Measurements from ENCODE around the gene REC8. TPM values are rescaled to one million over a fixed set of nuclear protein-coding genes. Genes with fewer than 3 reads are reported as not detected.
A peak's percentile ranks its signal among the peaks of the same experiment; 100 is the strongest.

Gene REC8
- total and polyA plus RNA-seq, 2 of the 13 experiments (the other 11 are each of a cell fraction or from before 2014, with no cell fraction given) = 3.4 to 14.7 TPM

DNA sequence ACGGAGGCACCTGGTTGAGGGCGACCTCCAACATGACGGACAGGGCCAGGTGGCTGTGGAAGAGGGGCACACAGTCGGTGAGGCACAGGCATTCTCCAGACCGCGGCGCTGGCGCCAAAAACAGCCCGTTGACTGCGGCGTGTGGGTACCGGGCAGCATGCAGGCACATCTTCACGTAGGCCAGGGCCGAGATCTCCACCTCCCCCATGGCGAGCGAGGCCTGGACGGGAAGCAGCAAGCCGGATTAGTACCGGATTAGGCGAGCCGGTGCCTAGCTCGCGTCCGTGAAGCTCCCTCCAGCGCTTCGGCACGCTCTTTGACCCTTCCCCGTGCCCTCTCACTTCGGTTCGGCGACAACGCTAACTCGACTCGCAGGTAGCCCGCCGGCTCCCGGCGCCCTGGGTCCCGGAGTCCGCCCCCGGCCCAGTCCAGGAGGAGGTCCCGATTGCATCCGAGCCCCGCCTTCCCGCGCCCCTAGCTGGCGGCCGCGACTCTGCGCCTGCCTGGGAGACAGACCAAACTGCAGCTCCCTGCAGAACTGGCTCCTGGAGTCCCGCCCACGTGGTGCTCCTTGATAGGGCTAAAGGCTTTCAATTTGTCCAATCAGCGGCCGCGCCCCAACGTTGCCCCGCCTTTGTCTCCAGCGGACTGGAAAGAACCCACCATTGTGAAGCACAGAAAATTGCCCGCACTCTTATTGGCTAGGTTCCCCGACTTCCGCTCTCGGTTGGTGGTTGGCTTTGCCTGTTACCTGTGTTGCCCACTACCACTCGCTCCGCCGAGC lies 30.6 kb upstream of the REC8 start, which contains the start of gene EMC9 (continued):
- TF ChIP-seq ZNF263 (CRISPR knock-in tag; IDR thresholded peaks at IDR 0.05) = peak; percentile 9; the same call in 1 of the 2 replicates
- TF ChIP-seq, protein P1, sequence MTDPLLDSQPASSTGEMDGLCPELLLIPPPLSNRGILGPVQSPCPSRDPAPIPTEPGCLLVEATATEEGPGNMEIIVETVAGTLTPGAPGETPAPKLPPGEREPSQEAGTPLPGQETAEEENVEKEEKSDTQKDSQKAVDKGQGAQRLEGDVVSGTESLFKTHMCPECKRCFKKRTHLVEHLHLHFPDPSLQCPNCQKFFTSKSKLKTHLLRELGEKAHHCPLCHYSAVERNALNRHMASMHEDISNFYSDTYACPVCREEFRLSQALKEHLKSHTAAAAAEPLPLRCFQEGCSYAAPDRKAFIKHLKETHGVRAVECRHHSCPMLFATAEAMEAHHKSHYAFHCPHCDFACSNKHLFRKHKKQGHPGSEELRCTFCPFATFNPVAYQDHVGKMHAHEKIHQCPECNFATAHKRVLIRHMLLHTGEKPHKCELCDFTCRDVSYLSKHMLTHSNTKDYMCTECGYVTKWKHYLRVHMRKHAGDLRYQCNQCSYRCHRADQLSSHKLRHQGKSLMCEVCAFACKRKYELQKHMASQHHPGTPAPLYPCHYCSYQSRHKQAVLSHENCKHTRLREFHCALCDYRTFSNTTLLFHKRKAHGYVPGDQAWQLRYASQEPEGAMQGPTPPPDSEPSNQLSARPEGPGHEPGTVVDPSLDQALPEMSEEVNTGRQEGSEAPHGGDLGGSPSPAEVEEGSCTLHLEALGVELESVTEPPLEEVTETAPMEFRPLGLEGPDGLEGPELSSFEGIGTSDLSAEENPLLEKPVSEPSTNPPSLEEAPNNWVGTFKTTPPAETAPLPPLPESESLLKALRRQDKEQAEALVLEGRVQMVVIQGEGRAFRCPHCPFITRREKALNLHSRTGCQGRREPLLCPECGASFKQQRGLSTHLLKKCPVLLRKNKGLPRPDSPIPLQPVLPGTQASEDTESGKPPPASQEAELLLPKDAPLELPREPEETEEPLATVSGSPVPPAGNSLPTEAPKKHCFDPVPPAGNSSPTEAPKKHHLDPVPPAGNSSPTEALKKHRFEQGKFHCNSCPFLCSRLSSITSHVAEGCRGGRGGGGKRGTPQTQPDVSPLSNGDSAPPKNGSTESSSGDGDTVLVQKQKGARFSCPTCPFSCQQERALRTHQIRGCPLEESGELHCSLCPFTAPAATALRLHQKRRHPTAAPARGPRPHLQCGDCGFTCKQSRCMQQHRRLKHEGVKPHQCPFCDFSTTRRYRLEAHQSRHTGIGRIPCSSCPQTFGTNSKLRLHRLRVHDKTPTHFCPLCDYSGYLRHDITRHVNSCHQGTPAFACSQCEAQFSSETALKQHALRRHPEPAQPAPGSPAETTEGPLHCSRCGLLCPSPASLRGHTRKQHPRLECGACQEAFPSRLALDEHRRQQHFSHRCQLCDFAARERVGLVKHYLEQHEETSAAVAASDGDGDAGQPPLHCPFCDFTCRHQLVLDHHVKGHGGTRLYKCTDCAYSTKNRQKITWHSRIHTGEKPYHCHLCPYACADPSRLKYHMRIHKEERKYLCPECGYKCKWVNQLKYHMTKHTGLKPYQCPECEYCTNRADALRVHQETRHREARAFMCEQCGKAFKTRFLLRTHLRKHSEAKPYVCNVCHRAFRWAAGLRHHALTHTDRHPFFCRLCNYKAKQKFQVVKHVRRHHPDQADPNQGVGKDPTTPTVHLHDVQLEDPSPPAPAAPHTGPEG (CRISPR knock-in tag; IDR thresholded peaks at IDR 0.05) = peak; percentile 84; the same call in 1 of the 2 replicates
- peak; percentile 95 for TF ChIP-seq PCBP1 (IDR thresholded peaks at IDR 0.05; ENCODE audit: borderline replicate concordance, low read depth, low read length)
- no peak; the same call in 1 of the 2 replicates for TF ChIP-seq MIXL1 (CRISPR knock-in tag; IDR thresholded peaks at IDR 0.05)
- no peak; the same call in none of the 2 replicates for TF ChIP-seq ZNF879 (CRISPR knock-in tag; IDR thresholded peaks at IDR 0.05)
- TF ChIP-seq RBAK (CRISPR knock-in tag; IDR thresholded peaks at IDR 0.05) = peak; percentile 63; the same call in 1 of the 2 replicates
- TF ChIP-seq, protein P2, sequence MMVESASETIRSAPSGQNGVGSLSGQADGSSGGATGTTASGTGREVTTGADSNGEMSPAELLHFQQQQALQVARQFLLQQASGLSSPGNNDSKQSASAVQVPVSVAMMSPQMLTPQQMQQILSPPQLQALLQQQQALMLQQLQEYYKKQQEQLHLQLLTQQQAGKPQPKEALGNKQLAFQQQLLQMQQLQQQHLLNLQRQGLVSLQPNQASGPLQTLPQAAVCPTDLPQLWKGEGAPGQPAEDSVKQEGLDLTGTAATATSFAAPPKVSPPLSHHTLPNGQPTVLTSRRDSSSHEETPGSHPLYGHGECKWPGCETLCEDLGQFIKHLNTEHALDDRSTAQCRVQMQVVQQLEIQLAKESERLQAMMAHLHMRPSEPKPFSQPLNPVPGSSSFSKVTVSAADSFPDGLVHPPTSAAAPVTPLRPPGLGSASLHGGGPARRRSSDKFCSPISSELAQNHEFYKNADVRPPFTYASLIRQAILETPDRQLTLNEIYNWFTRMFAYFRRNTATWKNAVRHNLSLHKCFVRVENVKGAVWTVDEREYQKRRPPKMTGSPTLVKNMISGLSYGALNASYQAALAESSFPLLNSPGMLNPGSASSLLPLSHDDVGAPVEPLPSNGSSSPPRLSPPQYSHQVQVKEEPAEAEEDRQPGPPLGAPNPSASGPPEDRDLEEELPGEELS (CRISPR knock-in tag; IDR thresholded peaks at IDR 0.05) = peak; percentile 49
- no peak; the same call in 1 of the 2 replicates for TF ChIP-seq ZNF136 (CRISPR knock-in tag; IDR thresholded peaks at IDR 0.05; ENCODE audit: low read depth)
- TF ChIP-seq RAD21 (CRISPR knock-in tag; IDR thresholded peaks at IDR 0.05) = peak; percentile 84
- TF ChIP-seq, protein P3, sequence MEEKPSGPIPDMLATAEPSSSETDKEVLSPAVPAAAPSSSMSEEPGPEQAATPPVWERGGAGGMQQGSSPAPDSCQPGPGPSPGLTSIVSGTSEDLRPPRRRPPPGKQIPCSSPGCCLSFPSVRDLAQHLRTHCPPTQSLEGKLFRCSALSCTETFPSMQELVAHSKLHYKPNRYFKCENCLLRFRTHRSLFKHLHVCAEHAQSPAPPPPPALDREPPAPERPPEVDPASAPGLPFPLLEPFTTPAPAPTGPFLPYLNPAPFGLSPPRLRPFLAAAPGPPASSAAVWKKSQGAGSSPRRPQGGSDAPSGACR (CRISPR knock-in tag; IDR thresholded peaks at IDR 0.05) = no peak
- TF ChIP-seq MAFG (CRISPR knock-in tag; IDR thresholded peaks at IDR 0.05) = no peak
- TF ChIP-seq SOX6 (IDR thresholded peaks at IDR 0.05) = no peak
- peak; percentile 67 for TF ChIP-seq SOX6 (CRISPR knock-in tag; IDR thresholded peaks at IDR 0.05)
- TF ChIP-seq ZMAT3 (CRISPR knock-in tag; conservative IDR thresholded peaks at IDR 0.05) = peak; percentile 99
- peak; percentile 96 for TF ChIP-seq PHF8 (CRISPR knock-in tag; IDR thresholded peaks at IDR 0.05)
- no peak for TF ChIP-seq U2AF2 (IDR thresholded peaks at IDR 0.05; ENCODE audit: low read depth, low read length)

Data from HepG2 (cell line).